G401 (cell line): ENCODE measurements around the gene PNPO. TPM values are rescaled to one million over a fixed set of nuclear protein-coding genes. Genes with fewer than 3 reads are reported as not detected.

Source experiments
- DNase-seq: peaks from one replicate; pipeline ENCODE4 v3.0.0-alpha.2; 2015; ENCODE audit warnings: low spot score
- in situ Hi-C: cut with HindIII; loops from 2 replicates; pipeline ENCODE4 v1.10.0; 2016; ENCODE audit warnings: low sequenced_read_pairs, mixed read lengths
- total RNA-seq: library from RNA; depleted of rRNA; stranded (reverse); fragments of >200 nt; shearing (Covaris generic); gene quantifications from 2 replicates; pipeline ENCODE4 v1.2.3, GENCODE V29; 2014; rRNA removed

PNPO gene
- total RNA-seq, 1 experiment from 2014 or later = 90.7 TPM

- DNase-seq = no peak
- in situ Hi-C loops = no loop called here
Measured at GRCh38 chr17:47989159-47989558, 47.8 kb downstream of the PNPO start.

- no peak for DNase-seq
- in situ Hi-C loops = no loop called here
Measured at GRCh38 chr17:47989700-47990099, 48.3 kb downstream of the PNPO start.

GRCh38 chr17:47990962-47991731 is 49.8 kb downstream of the PNPO start:
- no peak for DNase-seq
- in situ Hi-C loops = no loop called here

- no peak for DNase-seq
- in situ Hi-C loops = no loop called here
Measured at GRCh38 chr17:47992216-47992615, 50.8 kb downstream of the PNPO start.

- DNase-seq = no peak
Measured at GRCh38 chr17:47993031-47993564, 51.7 kb downstream of the PNPO start.

GRCh38 chr17:47993964-47994363 is 52.6 kb downstream of the PNPO start:
- in situ Hi-C loops = no loop called here
- DNase-seq = no peak

More at GRCh38 chr17:47993031-47993564, 51.7 kb downstream of the PNPO start:
- in situ Hi-C loops = no loop called here

- in situ Hi-C loops = no loop called here
- DNase-seq = no peak
Measured at GRCh38 chr17:47994724-47995123, 53.4 kb downstream of the PNPO start.

GRCh38 chr17:47995241-47995935 is 54.0 kb downstream of the PNPO start:
- DNase-seq = peak; percentile 55
- in situ Hi-C loops = no loop called here

- DNase-seq = no peak
- in situ Hi-C loops = no loop called here
Measured at GRCh38 chr17:47996201-47996600, 54.8 kb downstream of the PNPO start.

- in situ Hi-C loops = no loop called here
- DNase-seq = no peak
Measured at GRCh38 chr17:47997586-47997985, 56.2 kb downstream of the PNPO start.

GRCh38 chr17:47998044-47998443 is 56.7 kb downstream of the PNPO start:
- in situ Hi-C loops = no loop called here

More at GRCh38 chr17:47998044-47998443, 56.7 kb downstream of the PNPO start:
- DNase-seq = no peak

Other genes starting within 250 kb of the PNPO start
- 18.9 and 32.5 TPM in 2 replicates for gene TBKBP1, start 247.4 kb upstream of the PNPO start, total RNA-seq
- not detected in 2 replicates for gene TBX21, start 208.3 kb upstream of the PNPO start, total RNA-seq
- 4.2 and 5.6 TPM in 2 replicates for gene OSBPL7, start 119.8 kb upstream of the PNPO start, total RNA-seq
- 75.4 and 95.6 TPM in 2 replicates for gene MRPL10, start 110.0 kb upstream of the PNPO start, total RNA-seq
- 0.12 TPM in 1 of 2 replicates, not detected in the other for gene LRRC46, start 109.9 kb upstream of the PNPO start, total RNA-seq
- gene SCRN2, start 100.3 kb upstream of the PNPO start, total RNA-seq = 68.4 and 72.7 TPM in 2 replicates
- gene SP6, start 90.4 kb upstream of the PNPO start, total RNA-seq = 6.7 and 8.5 TPM in 2 replicates
- gene SP2, start 45.3 kb upstream of the PNPO start, total RNA-seq = 0.68 and 0.71 TPM in 2 replicates
- not detected in 2 replicates for gene PRR15L, start 16.3 kb downstream of the PNPO start, total RNA-seq
- gene CDK5RAP3, start 29.5 kb downstream of the PNPO start, total RNA-seq = 101 and 129 TPM in 2 replicates
- not detected in 2 replicates for gene COPZ2, start 96.2 kb downstream of the PNPO start, total RNA-seq
- 19.5 and 21.3 TPM in 2 replicates for gene NFE2L1, start 106.8 kb downstream of the PNPO start, total RNA-seq
- gene CBX1, start 159.9 kb downstream of the PNPO start, total RNA-seq = 54.5 and 65.0 TPM in 2 replicates
- 22.5 and 25.2 TPM in 2 replicates for gene SNX11, start 166.2 kb downstream of the PNPO start, total RNA-seq